GM23338 (cell line): Measurements from ENCODE around the gene ATP1A3. TPM values are rescaled to one million over a fixed set of nuclear protein-coding genes. Genes with fewer than 3 reads are reported as not detected.

Experiments
- ATAC-seq: fragments of 200-7000 bp; cut with Tn5 transposase; 3 replicates; pipeline ENCODE4 v1.9.1; 2020
- DNase-seq: peaks from one replicate; pipeline ENCODE4 v3.0.0-alpha.2; 2015; ENCODE audit warnings: low spot score
- H2AFZ ChIP-seq: fragments of 200-600 bp; sonication (generic); 2 replicates; pipeline ENCODE4 v1.8.0; 2016; ENCODE audit warnings: antibody characterized with exemption, mild to moderate bottlenecking, moderate library complexity
- H3F3A ChIP-seq: fragments of 200-600 bp; sonication (generic); replicated peaks from 2 replicates; pipeline ENCODE4 v1.8.0; 2017; ENCODE audit warnings: antibody characterized with exemption, mixed run types, low read depth
- H3K27ac ChIP-seq: fragments of 200-600 bp; sonication (generic); 2 replicates; pipeline ENCODE4 v1.6.1; 2016; ENCODE audit warnings: low read depth
- H3K27me3 ChIP-seq: fragments of 200-600 bp; sonication (generic); 2 replicates; pipeline ENCODE4 v1.8.0; 2016; ENCODE audit warnings: mild to moderate bottlenecking, mixed run types, moderate library complexity; ENCODE audit not compliant: insufficient read depth
- H3K36me3 ChIP-seq: fragments of 200-600 bp; sonication (generic); 2 replicates; pipeline ENCODE4 v1.8.0; 2016; ENCODE audit warnings: mild to moderate bottlenecking; ENCODE audit not compliant: insufficient read depth
- H3K4me1 ChIP-seq: fragments of 200-600 bp; sonication (generic); 2 replicates; pipeline ENCODE4 v1.8.0; 2016; ENCODE audit warnings: mild to moderate bottlenecking, moderate library complexity; ENCODE audit not compliant: insufficient read depth
- H3K4me2 ChIP-seq: fragments of 200-600 bp; sonication (generic); 2 replicates; pipeline ENCODE4 v1.7.1; 2017; ENCODE audit warnings: mixed run types
- H3K4me3 ChIP-seq: fragments of 200-600 bp; sonication (generic); 2 replicates; pipeline ENCODE4 v1.6.1; 2016; ENCODE audit warnings: mixed run types
- H3K79me2 ChIP-seq: fragments of 200-600 bp; sonication (generic); replicated peaks from 2 replicates; pipeline ENCODE4 v1.8.0; 2017; ENCODE audit warnings: mild to moderate bottlenecking; ENCODE audit not compliant: insufficient read depth
- H3K9me2 ChIP-seq: fragments of 200-600 bp; sonication (generic); 2 replicates; pipeline ENCODE4 v1.8.0; 2017; ENCODE audit not compliant: insufficient read depth
- H4K20me1 ChIP-seq: fragments of 200-600 bp; sonication (generic); replicated peaks from 2 replicates; pipeline ENCODE4 v1.8.0; 2017; ENCODE audit warnings: mild to moderate bottlenecking; ENCODE audit not compliant: insufficient read depth
- H3K27ac Mint-ChIP-seq: 2 replicates; pipeline ENCODE4 v1.8.0; 2020; ENCODE audit warnings: inconsistent platforms, mild to moderate bottlenecking, moderate library complexity, mixed read lengths
- H3K27me3 Mint-ChIP-seq: 3 replicates; pipeline ENCODE4 v1.8.0; 2022; ENCODE audit warnings: low read depth, mild to moderate bottlenecking, moderate library complexity, mixed read lengths, inconsistent platforms; ENCODE audit not compliant: insufficient read depth, poor library complexity
- H3K36me3 Mint-ChIP-seq: 3 replicates; pipeline ENCODE4 v1.8.0; 2021; ENCODE audit warnings: low read depth, mild to moderate bottlenecking, inconsistent platforms, moderate library complexity, mixed read lengths
- H3K4me1 Mint-ChIP-seq: 3 replicates; pipeline ENCODE4 v1.8.0; 2020; ENCODE audit warnings: mild to moderate bottlenecking, inconsistent platforms, mixed read lengths
- H3K4me3 Mint-ChIP-seq: 3 replicates; pipeline ENCODE4 v1.8.0; 2021; ENCODE audit warnings: moderate library complexity, mild to moderate bottlenecking, inconsistent platforms, mixed read lengths
- H3K9me3 Mint-ChIP-seq: 3 replicates; pipeline ENCODE4 v1.8.0; 2020; ENCODE audit warnings: moderate library complexity, mild to moderate bottlenecking, inconsistent platforms, mixed read lengths
- CREB1 ChIP-seq: fragments of 250-450 bp; sonication (Bioruptor Pico); IDR thresholded peaks from 2 replicates; pipeline ENCODE4 v1.5.0; 2020; ENCODE audit warnings: low read depth, mild to moderate bottlenecking, moderate library complexity
- ETS1 ChIP-seq: IDR thresholded peaks from 2 replicates; pipeline ENCODE4 v1.6.1; 2016; ENCODE audit warnings: antibody characterized with exemption
- EZH2 ChIP-seq: fragments of 200-600 bp; sonication (generic); IDR thresholded peaks from one replicate; pipeline ENCODE4 v1.8.0; 2017; ENCODE audit warnings: antibody characterized with exemption, mild to moderate bottlenecking, low read depth; ENCODE audit not compliant: unreplicated experiment
- EZH2phosphoT487 ChIP-seq: fragments of 200-600 bp; sonication (generic); IDR thresholded peaks from one replicate; pipeline ENCODE4 v1.8.1; 2018; ENCODE audit warnings: antibody characterized with exemption; ENCODE audit not compliant: unreplicated experiment
- JUNB ChIP-seq: IDR thresholded peaks from one replicate; pipeline ENCODE4 v1.6.1; 2016; ENCODE audit warnings: antibody characterized with exemption; ENCODE audit not compliant: unreplicated experiment
- NANOG ChIP-seq: IDR thresholded peaks from 2 replicates; pipeline ENCODE4 v1.6.1; 2016; ENCODE audit warnings: antibody characterized with exemption, borderline replicate concordance
- POLR2AphosphoS5 ChIP-seq: IDR thresholded peaks from 2 replicates; pipeline ENCODE4 v1.6.1; 2016; ENCODE audit warnings: antibody characterized with exemption, low read depth
- REST ChIP-seq: IDR thresholded peaks from one replicate; pipeline ENCODE4 v1.6.1; 2018; ENCODE audit warnings: antibody characterized with exemption; ENCODE audit not compliant: unreplicated experiment
- STAT1 ChIP-seq: IDR thresholded peaks from one replicate; pipeline ENCODE4 v1.6.1; 2016; ENCODE audit warnings: antibody characterized with exemption; ENCODE audit not compliant: unreplicated experiment
- ZNF114 ChIP-seq: fragments of 250-450 bp; sonication (Bioruptor Pico); IDR thresholded peaks from 2 replicates; pipeline ENCODE4 v1.5.0; 2020; ENCODE audit warnings: mild to moderate bottlenecking, moderate library complexity
- ZNF331 ChIP-seq: fragments of 250-450 bp; sonication (Bioruptor Pico); IDR thresholded peaks from 2 replicates; pipeline ENCODE4 v1.5.0; 2020; ENCODE audit warnings: low read depth, mild to moderate bottlenecking, moderate library complexity
- polyA plus RNA-seq: library from polyadenylated mRNA; unstranded; fragments of >200 nt; fragmentation: Nextera tagmentation; extraction: Ambion mirVana; gene quantifications from 2 replicates; pipeline ENCODE4 v1.2.1, GENCODE V29; 2016
- total RNA-seq: library from RNA; depleted of rRNA; stranded (reverse); fragments of >200 nt; shearing (Covaris generic); gene quantifications from 2 replicates; pipeline ENCODE4 v1.2.3, GENCODE V29; 2014

ATP1A3 gene
- total and polyA plus RNA-seq, 2 experiments from 2014 or later, result 11.5 to 37.3 TPM

- Mint-ChIP-seq H3K4me3 (no peak overlapping the region), H3K27me3 (no peaks in the 10 kb centered on the region)
Measured at GRCh38 chr19:42040031-42040430, 46.0 kb upstream of the ATP1A3 start.

GRCh38 chr19:42038666-42039065 lies 44.6 kb upstream of the ATP1A3 start:
- H3K27ac ChIP-seq, result no peak overlapping the region
- H3F3A ChIP-seq, result 0 out of 2 replicates have a peak, but pooled peaks cover 7% of the 10 kb centered on the region
- no peaks in the 10 kb centered on the region for H3K27me3 ChIP-seq
- peaks cover 8% of the 10 kb centered on the region; the same call in 1 of the 2 replicates for H3K36me3 ChIP-seq
- Mint-ChIP-seq H3K27ac (no peak overlapping the region), H3K9me3 (no peaks in the 10 kb centered on the region; the same call in 2 of the 3 replicates), H3K4me3 (no peak overlapping the region; the same call in 2 of the 3 replicates), H3K27me3 (peaks cover 4% of the 10 kb centered on the region), H3K4me1 (peaks cover 9% of the 10 kb centered on the region; the same call in 2 of the 3 replicates), H3K36me3 (peaks cover 51% of the 10 kb centered on the region)
- TF ChIP-seq NANOG (no peak), EZH2 (no peak), POLR2AphosphoS5 (no peak), ZNF331 (CRISPR knock-in tag) (no peak), STAT1 (no peak), ETS1 (no peak)
- H4K20me1 ChIP-seq, result no peaks in the 10 kb centered on the region; the same call in 1 of the 2 replicates
- H3K79me2 ChIP-seq, result no peaks in the 10 kb centered on the region
- H3K9me2 ChIP-seq, result no peaks in the 10 kb centered on the region
- H2AFZ ChIP-seq, result no peak overlapping the region
- DNase-seq, result no peak
- no peak for ATAC-seq
- H3K4me3 ChIP-seq, result no peak overlapping the region
- peaks cover 9% of the 10 kb centered on the region for H3K4me1 ChIP-seq
- no peak overlapping the region for H3K4me2 ChIP-seq

More at GRCh38 chr19:42040031-42040430, 46.0 kb upstream of the ATP1A3 start:
- H3K36me3 ChIP-seq, result peaks cover 8% of the 10 kb centered on the region; the same call in 1 of the 2 replicates
- H3K27me3 ChIP-seq, result no peaks in the 10 kb centered on the region
- H3K9me3 Mint-ChIP-seq, result no peaks in the 10 kb centered on the region; the same call in 2 of the 3 replicates
- H3K9me2 ChIP-seq, result no peaks in the 10 kb centered on the region
- H3K27ac ChIP-seq, result no peak overlapping the region
- peaks cover 61% of the 10 kb centered on the region for H3K36me3 Mint-ChIP-seq
- H3K4me1 Mint-ChIP-seq, result peaks cover 1% of the 10 kb centered on the region; the same call in 2 of the 3 replicates
- TF ChIP-seq CREB1 (no peak), JUNB (no peak), NANOG (no peak), EZH2phosphoT487 (no peak), EZH2 (no peak)
- 0 out of 2 replicates have a peak, but pooled peaks cover 4% of the 10 kb centered on the region for H3F3A ChIP-seq
- H2AFZ ChIP-seq, result no peak overlapping the region
- no peak for ATAC-seq
- no peaks in the 10 kb centered on the region; the same call in 1 of the 2 replicates for H4K20me1 ChIP-seq
- H3K4me2 ChIP-seq, result no peak overlapping the region
- no peak overlapping the region for H3K4me3 ChIP-seq
- H3K4me1 ChIP-seq, result peaks cover 6% of the 10 kb centered on the region
- H3K27ac Mint-ChIP-seq, result no peak overlapping the region
- no peak for DNase-seq
- no peaks in the 10 kb centered on the region for H3K79me2 ChIP-seq

GRCh38 chr19:42037649-42038048 lies 43.6 kb upstream of the ATP1A3 start:
- Mint-ChIP-seq H3K27me3 (peaks cover 6% of the 10 kb centered on the region), H3K4me3 (no peak overlapping the region), H3K27ac (no peak overlapping the region), H3K36me3 (peaks cover 46% of the 10 kb centered on the region), H3K4me1 (peaks cover 17% of the 10 kb centered on the region), H3K9me3 (no peaks in the 10 kb centered on the region; the same call in 1 of the 3 replicates)
- Histone ChIP-seq H2AFZ (no peak overlapping the region), H3K4me2 (no peak overlapping the region), H3K4me3 (no peak overlapping the region), H4K20me1 (no peaks in the 10 kb centered on the region; the same call in 1 of the 2 replicates), H3K79me2 (no peaks in the 10 kb centered on the region), H3F3A (peaks cover 10% of the 10 kb centered on the region; the same call in 1 of the 2 replicates), H3K4me1 (peaks cover 9% of the 10 kb centered on the region), H3K9me2 (no peaks in the 10 kb centered on the region), H3K27ac (no peak overlapping the region), H3K27me3 (no peaks in the 10 kb centered on the region), H3K36me3 (peaks cover 8% of the 10 kb centered on the region; the same call in 1 of the 2 replicates)
- TF ChIP-seq EZH2 (no peak), POLR2AphosphoS5 (no peak), STAT1 (no peak), ETS1 (no peak), NANOG (no peak), REST (no peak), ZNF114 (no peak), ZNF331 (CRISPR knock-in tag) (no peak)
- DNase-seq (no peak), ATAC-seq (no peak)
